ENCODE results near the gene SPTLC3. TPM values are rescaled to one million over a fixed set of nuclear protein-coding genes. Genes with fewer than 3 reads are reported as not detected.

SPTLC3 gene
- total RNA-seq, 4 donors from 2014 or later, result 9.2 to 17.1 (median 13.9) TPM

DNA sequence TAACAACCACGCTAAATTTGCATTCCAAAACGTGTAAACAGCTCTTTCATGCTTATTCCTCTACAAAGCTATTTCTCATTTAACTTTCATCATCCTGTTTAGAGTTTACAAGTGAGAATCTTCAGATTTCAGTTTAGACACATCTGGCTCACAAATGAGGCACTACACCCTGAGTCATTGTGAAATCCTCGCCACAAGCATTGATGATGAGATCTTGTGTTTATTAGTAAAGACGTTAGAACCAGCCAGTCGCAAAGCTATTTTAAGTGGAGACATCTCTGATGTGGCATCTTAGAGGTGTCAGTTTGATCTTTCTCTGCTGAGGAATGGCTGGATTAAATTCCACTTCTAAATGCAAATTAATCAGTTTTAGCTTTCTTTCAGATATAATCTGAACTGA lies 204.0 kb downstream of the SPTLC3 start:
- no peaks in the 10 kb centered on the region for H3K36me3 ChIP-seq
- TF ChIP-seq CTCF (IDR thresholded peaks at IDR 0.05) (no peak), EP300 (IDR thresholded peaks at IDR 0.05) (no peak), POLR2A (IDR thresholded peaks at IDR 0.05) (no peak)
- WGBS, 2 donors, result 55 to 68% methylated on average over 5 of the region's 5 CpGs
- no peak overlapping the region for H3K4me3 ChIP-seq
- peaks cover 0 to 21% of the 10 kb centered on the region in 2 donors for H3K27me3 ChIP-seq
- H3K27ac ChIP-seq, result no peak overlapping the region
- no peaks in the 10 kb centered on the region for H3K4me1 ChIP-seq
- no peak for DNase-seq (ENCODE audit: low spot score in 2 of 2)
- H3K9me3 ChIP-seq, result no peaks in the 10 kb centered on the region

- Histone ChIP-seq H3K36me3 (no peaks in the 10 kb centered on the region), H3K9me3 (no peaks in the 10 kb centered on the region), H3K27ac (no peak overlapping the region), H3K27me3 (peaks cover 0 to 26% of the 10 kb centered on the region in 2 donors), H3K4me3 (no peak overlapping the region), H3K4me1 (no peaks in the 10 kb centered on the region)
- no peak for DNase-seq (ENCODE audit: low spot score in 2 of 2)
- WGBS, 2 donors, result 81 to 85% methylated on average over 1 of the region's 1 CpG
- no peak for TF ChIP-seq EP300 (IDR thresholded peaks at IDR 0.05)
- TF ChIP-seq POLR2A (IDR thresholded peaks at IDR 0.05), result no peak
- no peak for TF ChIP-seq CTCF (IDR thresholded peaks at IDR 0.05)
Measured at GRCh38 chr20:13213335-13213734, 204.6 kb downstream of the SPTLC3 start.

DNA sequence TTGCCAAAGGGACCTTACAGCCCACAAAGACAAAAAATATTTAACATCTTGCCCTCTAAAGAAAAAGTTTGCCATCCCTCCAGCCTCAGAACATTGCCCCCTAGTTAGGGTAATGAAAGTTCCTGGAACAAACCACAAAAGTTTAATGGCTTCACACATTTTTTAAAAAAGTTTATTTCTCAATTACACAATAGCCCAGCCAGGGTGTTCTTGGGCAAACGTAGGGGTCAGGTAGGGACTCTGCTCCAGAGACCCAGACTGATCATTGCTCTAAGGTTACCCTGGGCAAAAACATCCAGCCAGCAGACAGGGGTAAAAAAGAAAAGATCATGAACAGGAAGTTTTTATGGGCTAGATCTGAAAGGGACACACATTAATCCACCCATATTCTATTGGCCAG lies 207.8 kb downstream of the SPTLC3 start:
- Histone ChIP-seq H3K36me3 (no peaks in the 10 kb centered on the region), H3K27me3 (peaks cover 0 to 51% of the 10 kb centered on the region in 2 donors), H3K27ac (no peak overlapping the region), H3K4me3 (no peak overlapping the region), H3K9me3 (no peaks in the 10 kb centered on the region), H3K4me1 (peaks cover 0 to 21% (median 14%) of the 10 kb centered on the region in 4 donors)
- 30 to 38% methylated on average over 1 of the region's 1 CpG for WGBS, 2 donors
- no peak for DNase-seq (ENCODE audit: low spot score in 2 of 2)
- TF ChIP-seq CTCF (IDR thresholded peaks at IDR 0.05), result no peak
- TF ChIP-seq EP300 (IDR thresholded peaks at IDR 0.05), result no peak
- no peak for TF ChIP-seq POLR2A (IDR thresholded peaks at IDR 0.05)

Other genes starting within 250 kb of the SPTLC3 start
- gene ISM1, start 212.3 kb downstream of the SPTLC3 start, total RNA-seq, result 10 to 100 TPM; 19.3 to 47.3 (median 24.7) TPM

Measured in tibial nerve (tissue), 4 donors.